HG03025 (cell line): ENCODE data around the gene FTCDNL1.

Source experiments
- ATAC-seq: cut with Tn5 transposase; IDR thresholded peaks from one replicate; pipeline ENCODE4 v1.9.1; 2021; ENCODE audit warnings: mild to moderate bottlenecking, moderate library complexity; ENCODE audit not compliant: unreplicated experiment, low FRiP score

FTCDNL1 gene

GRCh38 chr2:199842631-199843395 lies 8.2 kb downstream of the FTCDNL1 start:
- no peak for ATAC-seq

- no peak for ATAC-seq
Measured at GRCh38 chr2:199841409-199841808, 9.6 kb downstream of the FTCDNL1 start.

- no peak for ATAC-seq
Measured at GRCh38 chr2:199838399-199838798, 12.6 kb downstream of the FTCDNL1 start.

- ATAC-seq, result no peak
Measured at GRCh38 chr2:199836943-199837342, 14.0 kb downstream of the FTCDNL1 start.

- no peak for ATAC-seq
Measured at GRCh38 chr2:199833525-199833924, 17.5 kb downstream of the FTCDNL1 start.

- ATAC-seq, result no peak
Measured at GRCh38 chr2:199830531-199830930, 20.5 kb downstream of the FTCDNL1 start.

GRCh38 chr2:199829628-199830027 lies 21.4 kb downstream of the FTCDNL1 start:
- ATAC-seq, result no peak

- ATAC-seq, result no peak
Measured at GRCh38 chr2:199819746-199820145, 31.2 kb downstream of the FTCDNL1 start.

- no peak for ATAC-seq
Measured at GRCh38 chr2:199818754-199819153, 32.2 kb downstream of the FTCDNL1 start.

GRCh38 chr2:199818026-199818425 lies 33.0 kb downstream of the FTCDNL1 start:
- ATAC-seq, result no peak

GRCh38 chr2:199814817-199815211 lies 36.2 kb downstream of the FTCDNL1 start:
- ATAC-seq, result no peak

GRCh38 chr2:199814101-199814816 lies 36.7 kb downstream of the FTCDNL1 start:
- ATAC-seq, result no peak

GRCh38 chr2:199812493-199812892 lies 38.5 kb downstream of the FTCDNL1 start:
- no peak for ATAC-seq

GRCh38 chr2:199811346-199811745 lies 39.6 kb downstream of the FTCDNL1 start:
- ATAC-seq, result no peak

GRCh38 chr2:199810422-199811171 lies 40.4 kb downstream of the FTCDNL1 start:
- no peak for ATAC-seq

GRCh38 chr2:199807966-199808365 lies 43.0 kb downstream of the FTCDNL1 start:
- ATAC-seq, result no peak

GRCh38 chr2:199806179-199806578 lies 44.8 kb downstream of the FTCDNL1 start:
- no peak for ATAC-seq

GRCh38 chr2:199804831-199805230 lies 46.2 kb downstream of the FTCDNL1 start:
- no peak for ATAC-seq

GRCh38 chr2:199798831-199799580 lies 52.0 kb downstream of the FTCDNL1 start:
- no peak for ATAC-seq
